Measurements from ENCODE around the gene PRRX2. TPM values are rescaled to one million over a fixed set of nuclear protein-coding genes. Genes with fewer than 3 reads are reported as not detected.
A peak's percentile ranks its signal among the peaks of the same experiment; 100 is the strongest.

PRRX2 gene
- polyA plus RNA-seq, 2 donors, result 1.7 to 3.6 TPM

DNA sequence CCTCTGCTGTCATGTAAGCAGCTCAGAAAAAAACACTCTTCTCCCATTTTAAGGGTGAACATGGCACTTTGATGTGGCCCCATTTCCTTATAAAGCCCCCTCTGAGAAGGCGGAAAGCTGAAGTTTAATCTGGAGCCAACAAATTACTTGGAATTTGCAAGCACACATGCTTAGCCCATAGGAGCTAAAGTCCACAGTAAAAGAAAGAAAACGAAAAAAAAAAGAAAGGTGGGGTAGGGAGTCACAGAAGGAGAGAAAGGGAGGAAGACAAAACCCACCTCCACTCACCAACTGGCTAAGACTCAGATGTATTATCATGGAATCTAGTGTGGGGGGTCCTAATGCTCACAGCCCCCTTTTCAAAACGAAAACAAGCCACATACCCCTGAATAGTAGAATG, 30.4 kb downstream of the PRRX2 start:
- H3K9me3 ChIP-seq (ENCODE audit: control insufficient read depth in 2 of 2, insufficient read depth in 1 of 2, low read depth in 1 of 2, low read length in 1 of 2), result no peaks in the 10 kb centered on the region
- 75 to 84% methylated on average over 3 of the region's 3 CpGs for WGBS, 2 donors
- no peak overlapping the region for H3K27ac ChIP-seq (ENCODE audit: low read depth in 2 of 2, low read length in 1 of 2)
- no peak overlapping the region for H3K4me3 ChIP-seq (ENCODE audit: low read depth in 1 of 2, low read length in 2 of 2)
- peaks cover 0 to 2% of the 10 kb centered on the region in 2 donors for H3K4me1 ChIP-seq (ENCODE audit: control insufficient read depth in 2 of 2, insufficient read depth in 2 of 2, low read length in 1 of 2)
- H3K36me3 ChIP-seq (ENCODE audit: control insufficient read depth in 2 of 2, insufficient read depth in 2 of 2, low read length in 1 of 2), result no peaks in the 10 kb centered on the region
- H3K27me3 ChIP-seq (ENCODE audit: control insufficient read depth in 1 of 2, insufficient read depth in 2 of 2, low read length in 2 of 2), result no peaks in the 10 kb centered on the region

DNA sequence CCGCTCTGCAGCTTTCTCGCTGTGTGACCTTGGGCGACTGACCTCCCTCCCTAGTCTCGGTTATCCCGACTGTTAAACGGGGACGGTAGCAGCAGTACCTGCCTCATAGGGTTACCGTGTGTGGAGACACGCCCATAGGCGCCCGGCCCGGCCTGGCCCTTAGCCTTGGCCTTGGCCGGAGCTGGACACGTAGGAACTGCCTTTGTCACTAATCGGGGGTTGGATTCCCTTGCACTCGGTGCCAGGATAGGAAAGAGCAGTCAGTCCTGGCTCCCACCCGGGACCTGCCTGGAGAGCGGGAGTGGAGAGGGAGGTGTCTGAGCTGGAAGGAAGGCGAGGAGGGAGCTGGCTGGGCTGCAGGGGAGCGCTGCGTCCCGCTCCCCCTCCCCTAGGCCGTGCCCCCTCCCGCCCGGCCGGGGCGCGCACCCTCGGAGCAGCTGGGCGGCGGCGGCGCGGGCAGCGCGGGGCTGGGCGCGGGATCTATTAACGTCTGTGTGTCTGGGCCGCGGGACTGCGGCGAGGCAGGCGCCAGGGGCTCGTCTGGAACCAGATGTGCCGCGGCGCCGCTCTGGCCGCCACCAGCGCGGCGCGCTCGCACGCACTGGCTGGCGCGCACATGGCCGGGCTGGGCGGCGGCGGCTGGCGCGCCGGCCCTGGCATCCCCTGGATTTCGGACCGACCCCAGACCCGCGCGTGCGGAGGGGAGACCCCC, 31.7 kb downstream of the PRRX2 start:
- no peaks in the 10 kb centered on the region for H3K36me3 ChIP-seq (ENCODE audit: control insufficient read depth in 2 of 2, insufficient read depth in 2 of 2, low read length in 1 of 2)
- H3K27me3 ChIP-seq (ENCODE audit: control insufficient read depth in 1 of 2, insufficient read depth in 2 of 2, low read length in 2 of 2), result no peaks in the 10 kb centered on the region
- H3K27ac ChIP-seq (ENCODE audit: low read depth in 2 of 2, low read length in 1 of 2), result peak overlapping the region; percentile 77 to 80

GRCh38 chr9:129697656-129698253, 32.3 kb downstream of the PRRX2 start:
- Histone ChIP-seq H3K4me1 (ENCODE audit: control insufficient read depth in 2 of 2, insufficient read depth in 2 of 2, low read length in 1 of 2) (peaks cover 0 to 6% of the 10 kb centered on the region in 2 donors), H3K9me3 (ENCODE audit: control insufficient read depth in 2 of 2, insufficient read depth in 1 of 2, low read depth in 1 of 2, low read length in 1 of 2) (no peaks in the 10 kb centered on the region), H3K27ac (ENCODE audit: low read depth in 2 of 2, low read length in 1 of 2) (peak overlapping the region; percentile 77 to 80), H3K36me3 (ENCODE audit: control insufficient read depth in 2 of 2, insufficient read depth in 2 of 2, low read length in 1 of 2) (no peaks in the 10 kb centered on the region), H3K4me3 (ENCODE audit: low read depth in 1 of 2, low read length in 2 of 2) (peak overlapping the region; percentile 6 to 29), H3K27me3 (ENCODE audit: control insufficient read depth in 1 of 2, insufficient read depth in 2 of 2, low read length in 2 of 2) (no peaks in the 10 kb centered on the region)
- WGBS, 2 donors, result 3 to 5% methylated on average over 24 to 25 of the region's 25 CpGs

More for the DNA sequence above, 31.7 kb downstream of the PRRX2 start:
- WGBS, 2 donors, result 5 to 6% methylated on average over 39 to 71 of the region's 71 CpGs
- H3K9me3 ChIP-seq (ENCODE audit: control insufficient read depth in 2 of 2, insufficient read depth in 1 of 2, low read depth in 1 of 2, low read length in 1 of 2), result no peaks in the 10 kb centered on the region
- peak overlapping the region; percentile 6 to 29 for H3K4me3 ChIP-seq (ENCODE audit: low read depth in 1 of 2, low read length in 2 of 2)
- peaks cover 0 to 2% of the 10 kb centered on the region in 2 donors for H3K4me1 ChIP-seq (ENCODE audit: control insufficient read depth in 2 of 2, insufficient read depth in 2 of 2, low read length in 1 of 2)

- Histone ChIP-seq H3K4me3 (ENCODE audit: low read depth in 1 of 2, low read length in 2 of 2) (no peak overlapping the region), H3K27ac (ENCODE audit: low read depth in 2 of 2, low read length in 1 of 2) (peak overlapping the region; percentile 38 to 77), H3K4me1 (ENCODE audit: control insufficient read depth in 2 of 2, insufficient read depth in 2 of 2, low read length in 1 of 2) (peaks cover 3 to 9% of the 10 kb centered on the region in 2 donors), H3K27me3 (ENCODE audit: control insufficient read depth in 1 of 2, insufficient read depth in 2 of 2, low read length in 2 of 2) (no peaks in the 10 kb centered on the region), H3K9me3 (ENCODE audit: control insufficient read depth in 2 of 2, insufficient read depth in 1 of 2, low read depth in 1 of 2, low read length in 1 of 2) (no peaks in the 10 kb centered on the region), H3K36me3 (ENCODE audit: control insufficient read depth in 2 of 2, insufficient read depth in 2 of 2, low read length in 1 of 2) (no peaks in the 10 kb centered on the region)
- 38 to 39% methylated on average over 15 to 16 of the region's 17 CpGs for WGBS, 2 donors
Observed at GRCh38 chr9:129698254-129698757, 32.9 kb downstream of the PRRX2 start.

GRCh38 chr9:129701054-129701453, 35.6 kb downstream of the PRRX2 start:
- peaks cover 3 to 9% of the 10 kb centered on the region in 2 donors for H3K4me1 ChIP-seq (ENCODE audit: control insufficient read depth in 2 of 2, insufficient read depth in 2 of 2, low read length in 1 of 2)
- 81 to 82% methylated on average over 11 of the region's 11 CpGs for WGBS, 2 donors
- H3K27ac ChIP-seq (ENCODE audit: low read depth in 2 of 2, low read length in 1 of 2), result no peak overlapping the region
- no peaks in the 10 kb centered on the region for H3K36me3 ChIP-seq (ENCODE audit: control insufficient read depth in 2 of 2, insufficient read depth in 2 of 2, low read length in 1 of 2)
- no peaks in the 10 kb centered on the region for H3K9me3 ChIP-seq (ENCODE audit: control insufficient read depth in 2 of 2, insufficient read depth in 1 of 2, low read depth in 1 of 2, low read length in 1 of 2)
- H3K4me3 ChIP-seq (ENCODE audit: low read depth in 1 of 2, low read length in 2 of 2), result no peak overlapping the region
- no peaks in the 10 kb centered on the region for H3K27me3 ChIP-seq (ENCODE audit: control insufficient read depth in 1 of 2, insufficient read depth in 2 of 2, low read length in 2 of 2)

DNA sequence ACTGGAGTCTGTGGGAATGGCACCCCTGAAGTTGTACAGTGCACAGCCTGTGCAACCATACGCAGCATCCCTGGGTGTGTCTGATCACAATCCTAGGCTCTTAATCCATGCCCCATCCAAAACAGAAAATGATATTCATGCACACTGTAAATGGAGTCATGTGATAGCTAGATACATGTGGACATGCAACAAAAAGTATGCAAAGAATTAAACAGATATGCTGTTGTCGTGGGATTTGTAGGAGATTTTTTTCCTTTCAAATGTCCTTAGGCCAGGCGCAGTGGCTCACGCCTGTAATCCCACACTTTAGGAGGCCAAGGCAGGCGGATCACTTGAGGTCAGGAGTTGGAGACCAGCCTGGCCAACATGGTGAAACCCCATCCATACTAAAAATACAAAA, 36.1 kb downstream of the PRRX2 start:
- no peaks in the 10 kb centered on the region for H3K36me3 ChIP-seq (ENCODE audit: control insufficient read depth in 2 of 2, insufficient read depth in 2 of 2, low read length in 1 of 2)
- H3K4me3 ChIP-seq (ENCODE audit: low read depth in 1 of 2, low read length in 2 of 2), result no peak overlapping the region
- no peaks in the 10 kb centered on the region for H3K27me3 ChIP-seq (ENCODE audit: control insufficient read depth in 1 of 2, insufficient read depth in 2 of 2, low read length in 2 of 2)
- peaks cover 3 to 9% of the 10 kb centered on the region in 2 donors for H3K4me1 ChIP-seq (ENCODE audit: control insufficient read depth in 2 of 2, insufficient read depth in 2 of 2, low read length in 1 of 2)
- no peak overlapping the region for H3K27ac ChIP-seq (ENCODE audit: low read depth in 2 of 2, low read length in 1 of 2)
- 75 to 82% methylated on average over 5 of the region's 5 CpGs for WGBS, 2 donors
- H3K9me3 ChIP-seq (ENCODE audit: control insufficient read depth in 2 of 2, insufficient read depth in 1 of 2, low read depth in 1 of 2, low read length in 1 of 2), result no peaks in the 10 kb centered on the region

- Histone ChIP-seq H3K4me1 (ENCODE audit: control insufficient read depth in 2 of 2, insufficient read depth in 2 of 2, low read length in 1 of 2) (peaks cover 3 to 7% of the 10 kb centered on the region in 2 donors), H3K27ac (ENCODE audit: low read depth in 2 of 2, low read length in 1 of 2) (peak overlapping the region in 1 of 2 donors; percentile 27), H3K9me3 (ENCODE audit: control insufficient read depth in 2 of 2, insufficient read depth in 1 of 2, low read depth in 1 of 2, low read length in 1 of 2) (no peaks in the 10 kb centered on the region), H3K27me3 (ENCODE audit: control insufficient read depth in 1 of 2, insufficient read depth in 2 of 2, low read length in 2 of 2) (no peaks in the 10 kb centered on the region), H3K4me3 (ENCODE audit: low read depth in 1 of 2, low read length in 2 of 2) (no peak overlapping the region), H3K36me3 (ENCODE audit: control insufficient read depth in 2 of 2, insufficient read depth in 2 of 2, low read length in 1 of 2) (no peaks in the 10 kb centered on the region)
- 39 to 45% methylated on average over 19 of the region's 19 CpGs for WGBS, 2 donors
Observed at GRCh38 chr9:129702589-129703520, 37.4 kb downstream of the PRRX2 start.

DNA sequence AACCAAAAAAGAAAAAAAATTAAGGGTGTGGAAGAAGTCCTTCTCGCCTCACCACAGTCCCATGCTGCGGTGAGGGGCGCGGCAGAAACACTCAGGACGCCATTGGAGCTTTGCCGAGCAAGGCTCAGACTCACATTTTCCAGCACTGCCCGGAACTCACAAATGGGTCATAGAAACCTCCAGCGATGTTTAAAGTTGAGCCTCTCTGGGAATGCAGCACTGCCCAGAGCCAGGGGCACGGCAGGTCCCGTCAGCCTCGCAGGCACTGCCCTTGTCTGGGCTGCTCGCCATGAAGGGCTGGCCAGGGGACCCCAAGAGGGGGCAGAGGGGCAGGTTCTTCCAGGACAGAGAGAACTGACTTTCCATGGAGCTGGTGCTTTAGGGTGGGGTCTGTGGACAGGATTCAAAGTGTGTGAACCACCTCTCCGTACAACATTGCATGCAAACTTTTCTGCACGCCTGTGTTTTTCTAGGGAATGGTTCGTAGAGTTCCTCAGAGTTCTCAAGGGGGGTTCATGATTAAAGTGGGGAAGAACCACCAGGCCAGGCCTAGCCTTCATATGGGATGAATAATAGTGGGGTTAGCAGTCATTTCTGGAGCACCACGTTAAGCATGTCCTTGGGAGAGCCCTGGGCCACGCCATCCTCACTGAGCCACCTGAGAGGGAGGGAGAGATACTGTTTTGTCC, 38.4 kb downstream of the PRRX2 start:
- H3K27ac ChIP-seq (ENCODE audit: low read depth in 2 of 2, low read length in 1 of 2), result peak overlapping the region; percentile 14 to 34

GRCh38 chr9:129704807-129705206, 39.4 kb downstream of the PRRX2 start:
- Histone ChIP-seq H3K4me1 (ENCODE audit: control insufficient read depth in 2 of 2, insufficient read depth in 2 of 2, low read length in 1 of 2) (peaks cover 3 to 7% of the 10 kb centered on the region in 2 donors), H3K27ac (ENCODE audit: low read depth in 2 of 2, low read length in 1 of 2) (no peak overlapping the region), H3K36me3 (ENCODE audit: control insufficient read depth in 2 of 2, insufficient read depth in 2 of 2, low read length in 1 of 2) (no peaks in the 10 kb centered on the region), H3K9me3 (ENCODE audit: control insufficient read depth in 2 of 2, insufficient read depth in 1 of 2, low read depth in 1 of 2, low read length in 1 of 2) (no peaks in the 10 kb centered on the region), H3K27me3 (ENCODE audit: control insufficient read depth in 1 of 2, insufficient read depth in 2 of 2, low read length in 2 of 2) (no peaks in the 10 kb centered on the region), H3K4me3 (ENCODE audit: low read depth in 1 of 2, low read length in 2 of 2) (no peak overlapping the region)
- 64 to 67% methylated on average over 8 of the region's 8 CpGs for WGBS, 2 donors

More for the DNA sequence above, 38.4 kb downstream of the PRRX2 start:
- Histone ChIP-seq H3K9me3 (ENCODE audit: control insufficient read depth in 2 of 2, insufficient read depth in 1 of 2, low read depth in 1 of 2, low read length in 1 of 2) (no peaks in the 10 kb centered on the region), H3K4me1 (ENCODE audit: control insufficient read depth in 2 of 2, insufficient read depth in 2 of 2, low read length in 1 of 2) (peaks cover 3 to 7% of the 10 kb centered on the region in 2 donors), H3K4me3 (ENCODE audit: low read depth in 1 of 2, low read length in 2 of 2) (no peak overlapping the region), H3K27me3 (ENCODE audit: control insufficient read depth in 1 of 2, insufficient read depth in 2 of 2, low read length in 2 of 2) (no peaks in the 10 kb centered on the region), H3K36me3 (ENCODE audit: control insufficient read depth in 2 of 2, insufficient read depth in 2 of 2, low read length in 1 of 2) (no peaks in the 10 kb centered on the region)
- 58 to 63% methylated on average over 17 of the region's 17 CpGs for WGBS, 2 donors

Measured in esophagus (tissue), 2 donors.